GM19455 (cell line): ENCODE results near the gene CCL26.
"Not testable (repeated sequence)": the region's sequence is repeated elsewhere in the genome, so short reads cannot be mapped to it uniquely, and the experiment has no call there.

Experiments
- ATAC-seq: cut with Tn5 transposase; IDR thresholded peaks from one replicate; pipeline ENCODE4 v1.9.1; 2021; ENCODE audit not compliant: unreplicated experiment

CCL26 gene

GRCh38 chr7:75739796-75740672 lies 32.0 kb downstream of the CCL26 start:
- peak; percentile 36 for ATAC-seq

DNA sequence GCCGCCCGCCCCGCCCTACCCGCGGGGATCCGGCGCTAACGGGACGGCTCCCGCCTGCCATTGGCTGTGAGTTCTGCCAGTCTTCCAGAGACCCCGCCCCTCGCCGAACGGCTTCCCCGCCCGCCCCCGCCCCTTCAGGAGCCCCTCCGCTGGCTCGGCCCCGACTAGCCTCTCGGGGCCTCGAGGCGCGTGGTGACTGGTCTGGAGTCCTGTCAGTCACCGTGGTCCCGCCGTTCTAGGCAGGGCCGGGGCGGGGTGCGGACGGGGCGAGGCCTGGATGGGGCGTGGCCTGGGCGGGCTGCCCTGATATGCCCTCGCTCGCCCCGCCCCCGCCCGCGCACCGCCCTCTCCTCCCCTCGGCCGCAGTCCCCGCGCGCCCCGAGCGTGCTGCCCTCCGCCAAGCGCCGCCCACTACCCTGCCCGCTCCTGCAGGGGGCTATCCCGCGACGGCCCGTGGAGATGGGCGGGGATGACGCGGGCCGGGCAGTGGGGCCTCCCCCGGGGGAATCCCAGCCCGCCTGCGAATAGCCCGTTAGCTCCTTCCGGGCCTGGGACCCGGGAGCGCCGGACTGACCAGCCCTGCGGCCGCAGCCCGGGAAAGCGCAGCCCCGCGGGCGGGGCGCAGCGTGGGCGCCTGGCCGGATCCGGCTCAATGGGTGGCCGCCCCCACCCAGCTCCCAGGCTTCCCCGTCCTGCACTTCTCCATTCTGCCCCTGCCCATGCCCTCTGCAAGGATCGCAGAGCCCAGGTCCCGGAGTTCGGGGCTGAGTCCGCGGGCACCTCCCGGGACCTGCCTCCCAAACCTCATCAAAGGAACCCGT lies 32.8 kb downstream of the CCL26 start:
- peak; percentile 92 for ATAC-seq

GRCh38 chr7:75738604-75738974 lies 33.4 kb downstream of the CCL26 start, which contains the start of gene HIP1:
Gene HIP1 (minus strand): TSS chr7:75738941. CDS start chr7:75738920, 21 bp downstream.
- no peak for ATAC-seq

DNA sequence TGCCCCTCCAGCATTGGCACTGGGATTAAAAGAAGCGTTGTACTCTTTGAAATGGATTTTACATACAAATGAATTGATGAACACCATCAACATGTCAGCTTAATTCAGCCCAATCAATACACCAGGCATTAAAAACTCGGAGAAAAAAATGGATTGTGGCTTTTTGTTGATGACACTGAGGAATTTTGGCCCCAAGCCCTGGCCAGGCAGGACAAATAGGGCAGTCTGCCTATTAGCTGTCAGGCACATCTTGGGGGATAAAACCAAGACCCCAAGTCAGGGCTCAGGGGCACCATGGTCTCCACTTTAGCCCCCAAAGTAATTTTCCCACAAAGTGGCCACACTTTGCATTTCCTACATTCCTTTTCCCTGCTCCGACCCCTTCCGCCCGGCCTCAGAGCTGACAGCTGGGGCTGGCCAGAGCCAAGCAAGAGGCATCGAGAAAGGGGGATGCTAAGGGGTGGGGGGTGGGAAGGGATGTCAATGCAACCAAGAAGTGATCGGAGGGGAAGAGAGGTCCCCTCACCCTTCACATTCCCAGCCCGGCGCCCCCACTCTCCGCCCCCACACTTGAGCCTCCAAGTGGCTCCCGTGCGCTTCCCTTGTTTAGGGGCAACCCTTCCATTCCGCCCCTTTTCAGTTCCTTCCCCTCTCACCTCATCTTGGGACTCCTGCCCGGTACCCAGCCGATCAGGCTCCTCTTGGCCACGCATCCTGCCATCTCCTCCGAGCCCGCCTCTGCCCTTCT lies 34.0 kb downstream of the CCL26 start:
- no peak for ATAC-seq

DNA sequence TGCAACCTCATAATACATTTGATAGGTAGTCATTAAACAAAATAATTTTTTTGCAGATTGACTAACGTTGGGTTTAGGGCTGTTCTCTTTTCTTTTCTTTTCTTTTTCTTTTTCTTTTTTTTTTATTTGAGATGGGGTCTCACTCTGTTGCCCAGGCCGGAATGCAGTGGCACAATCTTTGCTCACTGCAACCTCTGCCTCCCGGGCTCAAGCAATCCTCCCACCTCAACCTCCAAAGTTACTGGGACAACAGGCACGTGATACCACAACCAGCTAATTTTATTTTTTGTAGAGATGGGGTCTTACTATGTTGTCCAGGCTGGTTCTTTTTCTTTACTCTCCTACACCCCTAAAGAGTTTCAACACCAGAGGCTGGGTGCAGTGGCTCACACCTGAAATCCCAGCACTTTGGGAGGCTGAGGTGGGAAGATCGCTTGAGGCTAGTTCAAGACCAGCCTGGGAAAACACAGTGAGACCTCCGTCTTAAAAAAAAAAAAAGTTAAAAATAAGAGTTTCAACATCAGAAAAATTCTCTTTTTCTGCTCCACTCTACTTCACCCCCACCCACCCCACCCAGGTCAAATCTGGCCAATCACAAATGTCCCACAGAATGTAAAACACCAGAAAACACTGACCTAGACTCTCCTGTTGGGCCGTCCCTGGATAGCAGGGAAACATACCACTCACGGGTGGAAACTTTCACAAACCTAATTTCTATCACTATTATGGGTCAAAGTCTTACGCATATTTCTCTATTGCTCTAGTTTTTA lies 36.2 kb downstream of the CCL26 start:
- no peak for ATAC-seq

DNA sequence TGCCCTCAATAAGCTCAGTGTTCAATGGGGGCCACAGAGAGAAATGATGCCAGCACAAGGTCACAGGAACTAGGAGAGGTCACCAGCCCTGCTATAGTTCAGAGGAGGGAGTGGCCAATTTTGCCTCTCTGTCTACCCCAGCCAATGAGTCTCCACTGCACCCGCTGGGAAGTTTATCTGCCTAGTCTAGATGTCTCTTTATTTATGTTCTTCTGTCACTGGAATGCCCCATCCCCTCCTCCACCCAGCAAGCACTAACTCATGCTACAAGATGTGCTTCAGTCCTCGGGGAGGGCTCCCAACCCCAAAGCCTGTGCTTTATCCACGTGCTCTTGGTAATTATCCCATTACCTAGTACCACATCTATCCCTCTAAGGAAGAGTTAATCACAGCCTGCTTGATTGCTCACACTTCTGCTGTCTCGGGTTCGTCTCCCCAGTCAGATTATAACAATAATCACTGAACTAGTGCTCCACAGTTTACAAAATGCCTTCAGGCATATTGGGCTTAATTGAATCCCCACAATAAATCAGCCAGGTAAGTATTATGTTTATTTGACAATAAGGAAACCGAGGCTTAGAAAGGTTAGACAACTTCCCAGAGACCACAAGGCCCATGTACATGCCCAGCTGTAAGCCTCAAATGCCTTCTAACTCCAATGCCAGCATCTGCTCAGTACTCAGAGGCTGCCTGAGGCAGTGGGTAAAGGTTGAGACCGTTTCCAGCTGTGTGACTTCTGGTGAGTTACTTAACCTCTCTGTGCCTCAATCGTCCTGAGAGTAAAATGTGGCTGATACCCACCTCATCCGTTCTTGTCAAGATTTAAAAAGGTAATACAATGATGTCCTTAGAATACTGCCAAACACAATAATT lies 37.2 kb downstream of the CCL26 start:
- no peak for ATAC-seq

GRCh38 chr7:75732764-75733630 lies 39.0 kb downstream of the CCL26 start:
- no peak for ATAC-seq

DNA sequence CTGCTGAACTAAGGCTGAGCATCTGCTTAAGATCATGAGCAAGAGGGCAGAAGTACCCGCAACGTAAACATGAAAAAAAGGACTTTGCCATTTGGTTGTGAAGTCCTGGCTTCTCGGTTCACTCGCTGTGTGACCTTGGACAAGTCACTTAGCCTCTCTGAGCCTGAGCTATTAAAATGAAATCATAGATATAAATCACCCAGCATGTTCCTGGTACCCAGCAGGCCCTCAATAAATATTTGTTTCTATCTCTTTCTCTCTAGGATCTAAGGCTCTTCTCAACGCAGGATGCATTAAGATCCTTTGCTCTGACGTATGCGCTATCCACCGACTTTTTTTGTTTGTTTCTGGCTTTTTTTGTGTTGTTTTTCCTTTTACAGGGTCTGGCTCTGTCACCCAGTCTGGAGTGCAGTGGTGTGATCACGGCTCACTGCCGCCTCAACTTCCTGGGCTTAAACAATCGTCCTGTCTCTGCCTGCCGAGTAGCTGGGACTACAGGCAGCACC lies 39.9 kb downstream of the CCL26 start:
- no peak for ATAC-seq

DNA sequence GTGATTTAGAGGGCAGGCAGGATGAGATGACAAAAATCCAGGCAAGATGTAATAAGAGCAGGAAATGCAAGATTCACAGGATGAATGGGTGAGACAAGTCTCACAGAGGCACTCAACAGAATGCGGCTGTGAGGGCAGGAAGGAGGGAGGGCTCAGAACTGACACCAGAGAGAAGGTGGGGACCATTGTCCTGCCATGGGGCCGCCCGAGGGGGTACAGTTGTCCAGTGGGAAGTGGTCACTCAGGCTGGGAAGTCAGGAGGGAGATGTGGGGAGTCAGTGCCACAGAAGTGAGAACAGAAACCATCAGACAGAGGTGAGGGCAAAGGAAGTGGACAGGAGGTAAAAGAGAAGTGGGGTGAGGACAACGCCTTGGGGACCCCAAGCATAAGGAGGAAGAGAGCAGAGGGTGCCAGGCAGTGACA lies 42.1 kb downstream of the CCL26 start:
- ATAC-seq, result no peak

DNA sequence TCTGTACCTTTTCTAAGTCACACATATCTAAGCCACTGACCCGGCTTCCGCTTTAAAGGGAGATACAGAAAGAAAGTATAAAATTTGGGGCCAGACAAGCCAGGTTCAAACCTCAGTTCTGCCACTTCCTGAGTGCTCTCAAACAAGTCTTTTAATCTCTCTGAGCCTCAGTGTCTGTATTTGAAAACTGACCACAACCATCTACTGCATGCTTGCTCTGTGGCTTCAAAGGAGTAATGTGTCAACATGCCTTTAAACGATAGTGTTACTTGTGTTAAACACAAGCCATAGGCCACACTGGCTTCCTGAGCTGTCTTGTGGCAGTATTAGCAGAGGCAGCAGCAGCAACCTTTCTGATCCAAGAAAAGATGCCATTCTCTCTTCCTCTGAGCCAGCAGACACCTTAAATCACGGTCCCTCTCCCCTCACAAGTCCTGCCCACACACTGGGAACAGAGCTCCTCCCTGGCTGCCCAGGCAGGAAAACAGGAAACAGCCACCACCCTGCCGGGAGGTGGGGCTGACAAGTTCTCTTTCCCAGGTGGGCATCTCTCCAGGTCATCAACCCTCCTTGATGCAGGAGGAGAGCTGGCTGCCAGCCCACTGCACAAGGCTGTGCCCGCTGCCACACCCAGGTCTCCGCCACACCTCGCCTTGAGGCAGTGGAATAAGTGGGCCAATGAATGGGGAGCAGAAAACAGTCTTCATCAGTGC lies 44.0 kb downstream of the CCL26 start:
- no peak for ATAC-seq

DNA sequence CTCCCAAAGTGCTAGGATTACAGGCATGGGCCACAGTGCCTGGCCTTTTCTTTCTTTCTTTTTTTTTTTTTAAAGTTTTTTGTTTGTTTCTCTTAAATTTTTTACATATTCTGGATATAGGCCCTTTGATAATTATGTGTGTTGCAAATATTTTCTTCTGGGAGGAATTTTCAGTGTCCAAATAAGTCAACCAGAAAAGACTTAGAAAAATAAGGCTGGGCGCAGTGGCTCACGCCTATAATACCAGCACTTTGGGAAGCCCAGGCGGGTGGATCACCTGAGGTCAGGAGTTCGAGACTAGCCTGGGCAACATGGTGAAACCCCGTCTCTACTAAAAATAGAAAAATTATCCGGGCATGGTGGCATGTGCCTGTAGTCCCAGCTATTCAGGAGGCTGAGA lies 44.7 kb downstream of the CCL26 start:
- not testable (repeated sequence) for ATAC-seq

GRCh38 chr7:75725306-75725705 lies 46.7 kb downstream of the CCL26 start:
- ATAC-seq, result no peak

- ATAC-seq, result no peak
Measured at GRCh38 chr7:75723444-75723843, 48.6 kb downstream of the CCL26 start.

DNA sequence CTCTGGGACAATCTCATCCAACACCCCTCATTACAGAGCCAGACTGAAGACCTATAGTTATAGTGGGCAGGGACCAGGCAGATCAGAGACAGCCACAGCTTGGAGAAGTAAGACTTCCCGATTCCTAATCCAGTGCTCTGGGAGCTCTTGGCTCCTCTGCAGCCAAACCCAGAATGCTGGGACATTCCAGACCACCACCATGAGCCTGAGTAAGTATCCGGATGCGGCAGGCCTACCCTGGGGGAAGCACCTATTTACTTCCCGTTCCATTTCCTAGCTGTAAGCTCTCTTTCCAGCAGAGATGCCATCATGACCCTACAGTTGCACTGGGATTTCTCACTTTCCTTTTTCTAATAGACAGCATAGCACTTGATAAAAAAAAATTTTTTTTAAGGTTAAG lies 49.6 kb downstream of the CCL26 start:
- ATAC-seq, result no peak

GRCh38 chr7:75721922-75722321 lies 50.1 kb downstream of the CCL26 start:
- not testable (repeated sequence) for ATAC-seq

DNA sequence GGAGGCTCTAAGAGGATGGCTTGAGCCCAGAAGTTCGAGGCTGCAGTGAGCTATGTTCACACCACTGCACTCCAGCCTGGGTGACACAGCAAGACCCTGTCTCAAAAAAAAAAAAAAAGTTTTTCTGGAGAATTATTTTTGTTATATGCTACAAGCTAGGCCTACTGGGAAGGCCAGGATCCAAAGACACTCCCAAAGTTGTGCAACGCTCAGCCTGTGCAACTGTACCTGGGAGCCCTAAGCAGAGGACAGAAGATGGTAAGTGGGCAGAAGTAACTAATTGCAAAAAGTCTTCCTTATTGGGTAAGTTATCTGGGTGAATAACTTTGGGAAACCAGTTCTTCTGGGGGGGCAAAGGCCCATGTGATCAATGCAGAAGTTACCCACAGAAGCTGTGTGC lies 50.6 kb downstream of the CCL26 start:
- no peak for ATAC-seq

GRCh38 chr7:75719626-75720025 lies 52.4 kb downstream of the CCL26 start:
- ATAC-seq, result no peak
